Glutamatergic neuron (in vitro differentiated cells): ENCODE data around the gene BCL2. TPM values are rescaled to one million over a fixed set of nuclear protein-coding genes. Genes with fewer than 3 reads are reported as not detected.

Experiments
- DNase-seq: peaks from one replicate; pipeline ENCODE4 v3.0.0; 2022
- H3K27ac Mint-ChIP-seq: one replicate; pipeline ENCODE4 v1.8.0; 2020; ENCODE audit warnings: mild to moderate bottlenecking, mixed read lengths, inconsistent platforms; ENCODE audit not compliant: unreplicated experiment
- H3K27me3 Mint-ChIP-seq: one replicate; pipeline ENCODE4 v1.8.0; 2020; ENCODE audit warnings: mild to moderate bottlenecking, moderate library complexity, mixed read lengths, inconsistent platforms; ENCODE audit not compliant: unreplicated experiment
- H3K36me3 Mint-ChIP-seq: one replicate; pipeline ENCODE4 v1.8.0; 2020; ENCODE audit warnings: mild to moderate bottlenecking, mixed read lengths, inconsistent platforms; ENCODE audit not compliant: unreplicated experiment
- H3K4me1 Mint-ChIP-seq: one replicate; pipeline ENCODE4 v1.8.0; 2020; ENCODE audit warnings: mild to moderate bottlenecking, low read depth, mixed read lengths, inconsistent platforms; ENCODE audit not compliant: unreplicated experiment
- H3K4me3 Mint-ChIP-seq: one replicate; pipeline ENCODE4 v1.8.0; 2020; ENCODE audit warnings: mild to moderate bottlenecking, mixed read lengths, inconsistent platforms; ENCODE audit not compliant: unreplicated experiment
- H3K9me3 Mint-ChIP-seq: one replicate; pipeline ENCODE4 v1.8.0; 2020; ENCODE audit warnings: mild to moderate bottlenecking, moderate library complexity, mixed read lengths, inconsistent platforms; ENCODE audit not compliant: unreplicated experiment
- total RNA-seq: library from RNA; stranded (reverse); fragmentation: NEBNext Ultra II Directional; extraction: Animal tissue kit (Norgen Biotek cat#: 25700); gene quantifications from one replicate; pipeline ENCODE4 v1.2.1, GENCODE V29; 2021; ENCODE audit not compliant: unreplicated experiment
- TF ChIP-seq, protein P1 (sequence below): fragments of 200-600 bp; sonication (generic); IDR thresholded peaks from one replicate; pipeline ENCODE4 v1.5.0; 2021; ENCODE audit not compliant: partially characterized antibody, unreplicated experiment

Gene BCL2
- total RNA-seq, 1 donor from 2014 or later = 6.8 TPM

DNA sequence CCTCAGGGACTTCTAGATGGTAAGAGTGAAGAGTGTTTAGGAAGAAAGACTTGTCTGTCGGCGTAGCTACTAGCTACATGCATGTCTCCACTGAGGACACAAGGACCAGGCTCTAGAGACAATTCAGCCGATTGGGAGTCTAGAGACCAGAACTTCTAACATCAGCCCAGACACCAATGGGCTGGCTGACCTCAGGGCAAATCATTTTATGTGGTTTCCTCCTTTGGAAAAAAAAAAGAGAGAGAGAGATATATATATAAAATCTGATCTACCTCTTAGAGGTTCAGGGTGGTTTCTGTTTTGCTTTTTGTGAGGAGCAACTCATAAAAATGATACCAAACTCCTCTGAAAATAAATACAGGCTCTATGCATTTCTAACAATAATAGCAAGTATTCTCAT lies 212.8 kb downstream of the BCL2 start:
- DNase-seq = no peak
- peaks cover 8% of the 10 kb centered on the region for H3K27me3 Mint-ChIP-seq
- no peak overlapping the region for H3K27ac Mint-ChIP-seq
- no peak overlapping the region for H3K4me3 Mint-ChIP-seq
- peaks cover 14% of the 10 kb centered on the region for H3K36me3 Mint-ChIP-seq
- H3K9me3 Mint-ChIP-seq = peaks cover 3% of the 10 kb centered on the region
- peaks cover 2% of the 10 kb centered on the region for H3K4me1 Mint-ChIP-seq
- TF ChIP-seq, protein P1, sequence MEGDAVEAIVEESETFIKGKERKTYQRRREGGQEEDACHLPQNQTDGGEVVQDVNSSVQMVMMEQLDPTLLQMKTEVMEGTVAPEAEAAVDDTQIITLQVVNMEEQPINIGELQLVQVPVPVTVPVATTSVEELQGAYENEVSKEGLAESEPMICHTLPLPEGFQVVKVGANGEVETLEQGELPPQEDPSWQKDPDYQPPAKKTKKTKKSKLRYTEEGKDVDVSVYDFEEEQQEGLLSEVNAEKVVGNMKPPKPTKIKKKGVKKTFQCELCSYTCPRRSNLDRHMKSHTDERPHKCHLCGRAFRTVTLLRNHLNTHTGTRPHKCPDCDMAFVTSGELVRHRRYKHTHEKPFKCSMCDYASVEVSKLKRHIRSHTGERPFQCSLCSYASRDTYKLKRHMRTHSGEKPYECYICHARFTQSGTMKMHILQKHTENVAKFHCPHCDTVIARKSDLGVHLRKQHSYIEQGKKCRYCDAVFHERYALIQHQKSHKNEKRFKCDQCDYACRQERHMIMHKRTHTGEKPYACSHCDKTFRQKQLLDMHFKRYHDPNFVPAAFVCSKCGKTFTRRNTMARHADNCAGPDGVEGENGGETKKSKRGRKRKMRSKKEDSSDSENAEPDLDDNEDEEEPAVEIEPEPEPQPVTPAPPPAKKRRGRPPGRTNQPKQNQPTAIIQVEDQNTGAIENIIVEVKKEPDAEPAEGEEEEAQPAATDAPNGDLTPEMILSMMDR = no peak

DNA sequence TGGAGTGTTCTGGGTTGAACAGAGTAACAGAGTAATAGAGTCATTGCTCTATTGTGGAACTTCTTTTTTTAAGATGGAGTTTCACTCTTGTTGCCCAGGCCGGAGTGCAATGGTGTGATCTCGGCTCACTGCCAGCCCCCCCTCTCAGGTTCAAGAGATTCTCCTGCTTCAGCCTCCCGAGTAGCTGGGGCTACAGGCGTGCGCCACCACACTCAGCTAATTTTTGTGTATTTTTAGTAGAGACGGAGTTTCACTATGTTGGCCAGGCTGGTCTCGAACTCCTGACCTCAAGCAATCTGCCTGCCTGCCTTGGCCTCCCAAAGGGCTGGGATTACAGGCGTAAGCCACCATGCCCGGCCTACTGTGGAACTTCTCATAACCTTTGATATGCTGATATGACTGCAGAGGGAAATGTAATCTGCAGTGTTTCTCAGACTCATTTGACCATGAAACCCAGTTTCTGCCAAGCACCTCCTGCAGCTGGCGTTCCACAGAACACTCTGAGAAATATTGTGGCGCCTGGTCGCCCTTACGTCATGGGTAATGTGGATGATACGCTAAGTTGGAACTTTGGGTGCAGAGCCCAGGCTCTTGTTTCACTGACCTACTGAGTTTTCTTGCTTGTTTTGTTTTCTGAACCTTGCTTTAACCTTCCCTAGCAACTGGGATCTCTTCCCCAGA lies 213.8 kb downstream of the BCL2 start:
- Mint-ChIP-seq H3K36me3 (peaks cover 14% of the 10 kb centered on the region), H3K27me3 (peaks cover 8% of the 10 kb centered on the region), H3K4me1 (peaks cover 2% of the 10 kb centered on the region), H3K4me3 (no peak overlapping the region), H3K9me3 (peaks cover 3% of the 10 kb centered on the region), H3K27ac (no peak overlapping the region)
- TF ChIP-seq, protein P1 = no peak
- no peak for DNase-seq

DNA sequence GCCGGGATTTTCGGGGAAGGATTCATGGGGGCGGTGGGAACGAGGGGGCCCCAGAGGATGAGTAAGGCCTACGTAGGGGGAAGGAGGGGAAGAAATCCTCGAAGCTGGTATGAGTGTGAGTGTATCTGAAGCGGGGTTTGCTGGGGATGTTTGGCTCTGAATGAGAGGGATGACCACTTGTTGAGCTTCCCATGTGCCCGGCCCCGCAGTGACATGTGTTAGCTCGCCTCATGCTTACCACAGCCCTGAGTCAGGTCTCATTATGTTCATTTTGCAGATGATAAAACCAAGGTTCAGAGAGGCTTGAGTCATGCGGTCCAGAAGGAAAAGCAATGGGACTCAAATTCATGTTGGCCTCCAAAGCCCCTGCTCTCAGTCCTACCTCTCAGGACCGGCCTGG lies 214.7 kb downstream of the BCL2 start:
- Mint-ChIP-seq H3K36me3 (peaks cover 14% of the 10 kb centered on the region), H3K27me3 (peaks cover 5% of the 10 kb centered on the region), H3K4me1 (peaks cover 2% of the 10 kb centered on the region), H3K27ac (no peak overlapping the region), H3K4me3 (no peak overlapping the region), H3K9me3 (peaks cover 3% of the 10 kb centered on the region)
- no peak for DNase-seq
- TF ChIP-seq, protein P1 = no peak

DNA sequence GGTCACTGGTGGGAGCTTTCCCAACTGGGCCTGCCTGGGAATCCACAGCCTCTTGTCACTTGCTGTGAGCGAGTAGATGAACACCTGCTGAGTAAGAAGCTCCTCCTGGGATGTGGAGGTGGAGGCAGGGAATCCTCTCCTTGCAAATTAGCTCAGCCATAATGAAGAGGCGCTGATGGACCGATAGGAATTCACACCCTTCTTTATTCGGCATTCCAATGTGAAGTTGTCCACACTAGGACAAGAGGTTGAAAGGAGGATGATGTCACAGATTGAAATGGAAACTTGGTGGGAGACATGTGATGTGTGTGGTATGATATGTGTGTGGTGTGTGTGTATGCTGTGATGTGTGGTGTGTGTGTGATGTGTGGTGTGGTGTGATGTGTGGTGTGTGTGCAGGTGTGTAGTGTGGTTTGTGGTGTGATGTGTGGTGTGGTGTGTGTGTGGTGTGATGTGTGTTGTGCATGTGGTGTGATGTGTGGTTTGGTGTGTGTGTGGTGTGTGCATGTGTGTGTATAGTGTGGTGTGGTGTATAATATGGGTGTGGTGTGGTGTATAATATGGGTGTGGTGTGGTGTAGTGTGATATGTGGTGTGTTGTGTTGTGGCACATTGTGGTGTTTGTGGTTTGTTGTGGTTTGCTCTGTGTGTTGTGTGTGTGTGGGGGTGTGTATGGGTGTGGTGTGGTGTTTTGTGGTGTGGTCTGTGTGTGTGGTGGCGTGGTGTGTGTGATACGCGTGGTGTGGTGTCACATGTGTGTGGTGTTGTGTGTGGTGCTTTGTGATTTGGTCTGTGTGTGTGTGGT lies 216.4 kb downstream of the BCL2 start:
- Mint-ChIP-seq H3K4me3 (no peak overlapping the region), H3K36me3 (peaks cover 14% of the 10 kb centered on the region), H3K27me3 (peaks cover 5% of the 10 kb centered on the region), H3K27ac (peak overlapping the region; percentile 17), H3K4me1 (peaks cover 2% of the 10 kb centered on the region), H3K9me3 (peaks cover 3% of the 10 kb centered on the region)
- TF ChIP-seq, protein P1 = no peak
- no peak for DNase-seq

DNA sequence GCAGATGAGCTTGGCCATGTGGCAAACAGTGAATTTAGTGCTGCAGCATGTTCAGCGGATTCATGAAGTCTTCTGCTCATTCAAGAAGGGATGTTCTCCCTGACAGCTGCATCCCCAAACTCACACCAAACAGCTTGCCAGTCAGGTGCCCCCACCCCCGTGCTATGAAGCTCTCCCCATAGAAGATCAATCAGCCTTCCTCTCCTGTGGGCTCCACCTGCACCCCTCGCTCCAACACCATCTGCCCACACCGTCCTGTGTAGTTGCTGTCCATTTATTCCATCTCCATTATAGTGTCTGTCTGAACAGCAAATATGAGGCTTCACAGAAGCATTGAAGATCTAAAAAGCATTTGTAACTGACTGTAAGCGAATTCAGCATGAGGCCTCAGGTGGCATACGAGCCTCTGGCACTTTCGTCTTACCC lies 218.9 kb downstream of the BCL2 start:
- H3K9me3 Mint-ChIP-seq = peaks cover 3% of the 10 kb centered on the region
- DNase-seq = no peak
- no peak overlapping the region for H3K27ac Mint-ChIP-seq
- peaks cover 5% of the 10 kb centered on the region for H3K27me3 Mint-ChIP-seq
- TF ChIP-seq, protein P1 = no peak
- H3K36me3 Mint-ChIP-seq = peaks cover 14% of the 10 kb centered on the region
- H3K4me1 Mint-ChIP-seq = peaks cover 2% of the 10 kb centered on the region
- H3K4me3 Mint-ChIP-seq = no peak overlapping the region
